Mesenchymal stem cell (in vitro differentiated cells and primary cell): ENCODE results near the gene ATP10A.

Experiments
- DNase-seq: peaks from one replicate; pipeline ENCODE4 v3.0.0-alpha.2; 2013
- H2AFZ ChIP-seq: one replicate; pipeline ENCODE4 v1.6.1; 2013; ENCODE audit warnings: low read depth, mild to moderate bottlenecking, control low read depth, inconsistent platforms, low read length, moderate library complexity
- H2AK5ac ChIP-seq: 2 replicates; pipeline ENCODE4 v1.6.1; 2013; ENCODE audit warnings: low read length, moderate library complexity, mild to moderate bottlenecking, inconsistent platforms; ENCODE audit not compliant: severe bottlenecking
- H2BK120ac ChIP-seq: one replicate; pipeline ENCODE4 v1.6.1; 2013; ENCODE audit warnings: low read depth, mild to moderate bottlenecking, inconsistent platforms, low read length, moderate library complexity
- H2BK12ac ChIP-seq, 2 experiments: one replicate each; pipeline ENCODE4 v1.6.1; 2013; ENCODE audit warnings: inconsistent platforms in 2 of 2, low read length in 2 of 2, mild to moderate bottlenecking in 2 of 2, moderate library complexity in 2 of 2, control low read depth in 1 of 2
- H2BK15ac ChIP-seq: one replicate; pipeline ENCODE4 v1.6.1; 2013; ENCODE audit warnings: mild to moderate bottlenecking, low read depth, inconsistent platforms; ENCODE audit not compliant: poor library complexity, severe bottlenecking
- H2BK5ac ChIP-seq: 2 replicates; pipeline ENCODE4 v1.6.1; 2013; ENCODE audit warnings: low read depth, mild to moderate bottlenecking, low read length, control low read depth, inconsistent platforms; ENCODE audit not compliant: poor library complexity, severe bottlenecking
- H3K14ac ChIP-seq, 2 experiments: one replicate each; pipeline ENCODE4 v1.6.1; 2013; ENCODE audit warnings: inconsistent platforms in 2 of 2, low read length in 2 of 2, control low read depth in 1 of 2, mild to moderate bottlenecking in 1 of 2, moderate library complexity in 1 of 2
- H3K18ac ChIP-seq, 2 experiments: one replicate each; pipeline ENCODE4 v1.6.1; 2013; ENCODE audit warnings: inconsistent platforms in 2 of 2, low read length in 2 of 2, control low read depth in 1 of 2, low read depth in 1 of 2, mild to moderate bottlenecking in 1 of 2
- H3K23ac ChIP-seq, 2 experiments: one replicate each; pipeline ENCODE4 v1.6.1; 2013; ENCODE audit warnings: inconsistent platforms in 2 of 2, low read length in 2 of 2, mild to moderate bottlenecking in 2 of 2, moderate library complexity in 2 of 2, control low read depth in 1 of 2
- H3K27ac ChIP-seq: 2 replicates; pipeline ENCODE4 v1.5.1; 2013; ENCODE audit warnings: mild to moderate bottlenecking, moderate library complexity, low read length, control low read depth, inconsistent platforms; ENCODE audit not compliant: poor library complexity, severe bottlenecking
- H3K27me3 ChIP-seq, 2 experiments: 2 replicates each; pipeline versions ENCODE4 v1.6.1 to v1.7.0; 2013; ENCODE audit warnings: low read length in 2 of 2, mild to moderate bottlenecking in 2 of 2, moderate library complexity in 2 of 2, control low read depth in 1 of 2, inconsistent platforms in 1 of 2; ENCODE audit not compliant: control insufficient read depth in 1 of 2, insufficient read depth in 1 of 2
- H3K36me3 ChIP-seq, 2 experiments: 2 replicates each; pipeline versions ENCODE4 v1.6.1 to v1.7.0; 2013; ENCODE audit warnings: low read length in 2 of 2, control low read depth in 1 of 2, inconsistent platforms in 1 of 2, low read depth in 1 of 2, mild to moderate bottlenecking in 1 of 2; ENCODE audit not compliant: insufficient read depth in 2 of 2, control insufficient read depth in 1 of 2
- H3K4ac ChIP-seq, 2 experiments: one replicate each; pipeline ENCODE4 v1.6.1; 2013; ENCODE audit warnings: inconsistent platforms in 2 of 2, low read length in 2 of 2, mild to moderate bottlenecking in 2 of 2, moderate library complexity in 2 of 2, control low read depth in 1 of 2, low read depth in 1 of 2
- H3K4me1 ChIP-seq: 2 replicates; pipeline ENCODE4 v1.6.1; 2013; ENCODE audit warnings: low read depth, low read length, control low read depth; ENCODE audit not compliant: control insufficient read depth, insufficient read depth
- H3K4me2 ChIP-seq: 2 replicates; pipeline ENCODE4 v1.6.1; 2013; ENCODE audit warnings: low read length, mild to moderate bottlenecking, inconsistent platforms; ENCODE audit not compliant: poor library complexity, severe bottlenecking
- H3K4me3 ChIP-seq, 2 experiments: 2 replicates each; pipeline versions ENCODE4 v1.5.1 to v1.7.0; 2013; ENCODE audit warnings: low read length in 2 of 2, mild to moderate bottlenecking in 2 of 2, control low read depth in 1 of 2, low read depth in 1 of 2; ENCODE audit not compliant: insufficient read depth in 1 of 2
- H3K79me1 ChIP-seq: replicated peaks from 2 replicates; pipeline ENCODE4 v1.6.1; 2013; ENCODE audit warnings: mild to moderate bottlenecking, control low read depth, low read length, inconsistent platforms; ENCODE audit not compliant: poor library complexity, severe bottlenecking
- H3K9ac ChIP-seq: 2 replicates; pipeline ENCODE4 v1.7.0; 2013; ENCODE audit warnings: mild to moderate bottlenecking, low read length, moderate library complexity
- H3K9me3 ChIP-seq: 2 replicates; pipeline ENCODE4 v1.7.0; 2013; ENCODE audit warnings: mild to moderate bottlenecking, low read length; ENCODE audit not compliant: control insufficient read depth
- H4K8ac ChIP-seq: one replicate; pipeline ENCODE4 v1.6.1; 2013; ENCODE audit warnings: inconsistent platforms, mild to moderate bottlenecking, low read length, moderate library complexity
- H4K91ac ChIP-seq: one replicate; pipeline ENCODE4 v1.6.1; 2013; ENCODE audit warnings: mild to moderate bottlenecking, low read length, inconsistent platforms
- WGBS: methylation state at CpG from one replicate; pipeline ENCODE4 v1.1.7; 2013; ENCODE audit warnings: mixed read lengths; 5-methylcytosine and 5-hydroxymethylcytosine counted together

The ATP10A gene

DNA sequence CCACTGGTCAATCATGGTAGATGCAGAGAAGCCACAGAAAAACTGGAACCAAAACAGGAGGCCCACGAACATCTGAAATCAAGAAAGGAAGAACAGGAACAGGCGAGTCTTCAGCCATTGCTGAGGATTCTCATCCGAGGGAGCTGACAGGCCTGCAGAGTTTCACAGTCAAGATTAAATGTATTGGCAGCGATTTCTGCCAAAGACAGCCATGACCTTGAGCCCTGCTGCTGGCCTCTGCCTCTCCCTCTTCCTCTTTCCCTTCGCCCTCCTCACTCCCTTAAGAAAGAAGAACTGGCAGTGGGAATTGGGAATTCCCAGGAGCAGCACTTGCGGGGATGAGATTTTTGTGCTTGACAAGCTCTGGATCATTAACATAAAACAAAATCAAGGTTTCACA, 179.7 kb downstream of the ATP10A start:
- no peak for DNase-seq
- Histone ChIP-seq H2AK5ac (no peak overlapping the region), H3K27ac (no peak overlapping the region), H4K91ac (no peak overlapping the region), H3K4me3 (no peak overlapping the region), H3K4ac (no peak overlapping the region), H3K4me1 (peaks cover 17% of the 10 kb centered on the region), H3K36me3 (peaks cover 0 to 41% of the 10 kb centered on the region in 2 experiments), H2BK15ac (no peak overlapping the region), H3K4me2 (no peak overlapping the region), H2AFZ (no peak overlapping the region), H2BK12ac (no peak overlapping the region), H4K8ac (no peak overlapping the region), H3K27me3 (no peaks in the 10 kb centered on the region), H3K9ac (no peak overlapping the region), H3K14ac (no peak overlapping the region), H3K9me3 (no peaks in the 10 kb centered on the region), H3K18ac (no peak overlapping the region), H2BK120ac (no peak overlapping the region), H3K79me1 (peaks cover 5% of the 10 kb centered on the region), H2BK5ac (no peak overlapping the region), H3K23ac (no peak overlapping the region)
- 68% methylated on average over 6 of the region's 6 CpGs for WGBS

- Histone ChIP-seq H3K27ac (no peak overlapping the region), H2AK5ac (no peak overlapping the region), H3K9ac (no peak overlapping the region), H2BK5ac (no peak overlapping the region), H3K4me1 (peaks cover 22% of the 10 kb centered on the region), H3K18ac (no peak overlapping the region), H2AFZ (no peak overlapping the region), H3K27me3 (no peaks in the 10 kb centered on the region), H3K9me3 (no peaks in the 10 kb centered on the region), H2BK120ac (no peak overlapping the region), H2BK12ac (no peak overlapping the region), H3K4ac (no peak overlapping the region), H3K23ac (no peak overlapping the region), H3K4me3 (no peak overlapping the region), H4K8ac (no peak overlapping the region), H4K91ac (no peak overlapping the region), H3K4me2 (no peak overlapping the region), H3K79me1 (peaks cover 1% of the 10 kb centered on the region), H3K36me3 (peaks cover 0 to 46% of the 10 kb centered on the region in 2 experiments), H2BK15ac (no peak overlapping the region), H3K14ac (no peak overlapping the region)
- 79% methylated on average over 7 of the region's 7 CpGs for WGBS
- no peak for DNase-seq
Observed at GRCh38 chr15:25682340-25682739, 180.8 kb downstream of the ATP10A start.

DNA sequence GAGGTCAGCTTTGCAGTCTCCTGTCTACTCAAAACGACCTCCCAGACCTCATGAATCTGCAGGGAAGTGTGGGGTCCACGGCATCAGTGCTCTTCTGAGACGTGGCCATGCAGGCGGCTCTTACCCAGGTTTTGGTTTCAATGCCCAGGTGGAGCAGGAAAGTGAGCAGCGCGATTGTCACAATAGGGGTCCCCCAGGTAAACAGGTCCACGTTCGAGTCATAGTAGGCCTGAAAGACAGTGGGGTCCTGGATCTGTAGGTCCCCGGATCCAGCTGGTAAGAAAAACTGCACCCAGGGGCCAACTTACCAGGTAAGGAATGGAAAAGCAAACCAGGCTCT, 182.5 kb downstream of the ATP10A start:
- Histone ChIP-seq H3K4ac (no peak overlapping the region), H2AK5ac (no peak overlapping the region), H2BK12ac (no peak overlapping the region), H3K18ac (no peak overlapping the region), H4K91ac (no peak overlapping the region), H3K14ac (no peak overlapping the region), H3K4me2 (no peak overlapping the region), H3K4me3 (no peak overlapping the region), H2BK120ac (no peak overlapping the region), H2BK5ac (no peak overlapping the region), H2AFZ (no peak overlapping the region), H3K79me1 (no peaks in the 10 kb centered on the region), H3K27me3 (no peaks in the 10 kb centered on the region), H3K36me3 (peaks cover 0 to 47% of the 10 kb centered on the region in 2 experiments), H4K8ac (no peak overlapping the region), H3K23ac (no peak overlapping the region), H2BK15ac (no peak overlapping the region), H3K27ac (no peak overlapping the region), H3K4me1 (peaks cover 22% of the 10 kb centered on the region), H3K9ac (no peak overlapping the region), H3K9me3 (no peaks in the 10 kb centered on the region)
- 79% methylated on average over 9 of the region's 9 CpGs for WGBS
- DNase-seq: no peak

- peaks cover 21% of the 10 kb centered on the region for H3K4me1 ChIP-seq
- DNase-seq: no peak
- H3K36me3 ChIP-seq: peaks cover 0 to 47% of the 10 kb centered on the region in 2 experiments
Observed at GRCh38 chr15:25679964-25680685, 183.0 kb downstream of the ATP10A start.

More at GRCh38 chr15:25679964-25680685, 183.0 kb downstream of the ATP10A start:
- Histone ChIP-seq H3K4me2 (no peak overlapping the region), H3K14ac (no peak overlapping the region), H3K4me3 (no peak overlapping the region), H3K23ac (no peak overlapping the region), H2BK15ac (no peak overlapping the region), H3K4ac (no peak overlapping the region), H2BK5ac (no peak overlapping the region), H4K91ac (no peak overlapping the region), H4K8ac (no peak overlapping the region), H2AFZ (no peak overlapping the region), H3K18ac (no peak overlapping the region), H3K27me3 (no peaks in the 10 kb centered on the region), H3K79me1 (no peaks in the 10 kb centered on the region), H3K9me3 (no peaks in the 10 kb centered on the region), H2BK120ac (no peak overlapping the region), H2AK5ac (no peak overlapping the region), H3K9ac (no peak overlapping the region), H2BK12ac (no peak overlapping the region), H3K27ac (no peak overlapping the region)
- 86% methylated on average over 22 of the region's 25 CpGs for WGBS
